Measurements from ENCODE around the gene SMARCC2. TPM values are rescaled to one million over a fixed set of nuclear protein-coding genes. Genes with fewer than 3 reads are reported as not detected.
A peak's percentile ranks its signal among the peaks of the same experiment; 100 is the strongest.

Gene SMARCC2
- total RNA-seq (2014; rRNA removed), result 38.4 and 39.4 TPM in 2 replicates
- Bru-seq, nascent RNA, result percentile 95 among the genes with signal in this experiment
- BruChase-seq, experiment 1, labeled RNA remaining after a 6-hour chase, result percentile 98 among the genes with signal in this experiment
- BruChase-seq, experiment 2, labeled RNA remaining after a 2-hour chase, result percentile 97 among the genes with signal in this experiment
- long read RNA-seq, full-length matches to known transcripts, result 60 of 280 reads
- long read RNA-seq, partial matches to known transcripts, result 101 of 280 reads
- long read RNA-seq, other reads (novel, unspliced or antisense), result 119 of 280 reads

GRCh38 chr12:56189099-56189917, at the start of gene SMARCC2:
Gene SMARCC2, minus strand, starts transcription at chr12:56189483. Its CDS starts 22 bp downstream, at chr12:56189461.
- Histone ChIP-seq H3K4me3 (ENCODE audit: low read length) (peak within 1 kb of the TSS; percentile 94), H3K9ac (ENCODE audit: low read length) (peak within 1 kb of the TSS; percentile 75), H3K9me2 (replicated peaks; ENCODE audit: low read length) (no peaks in the 10 kb centered on the region), H3K4me1 (ENCODE audit: insufficient read depth, low read length) (peaks cover 21% of the 10 kb centered on the region), H3F3A (ENCODE audit: low read length, unreplicated experiment) (no peaks in the 10 kb centered on the region), H3K36me3 (ENCODE audit: low read depth, low read length) (peaks cover 10% of the 10 kb centered on the region), H3K79me2 (ENCODE audit: low read length) (peaks cover 30% of the 10 kb centered on the region), H4K20me1 (ENCODE audit: low read length) (no peaks in the 10 kb centered on the region), H3K9me3 (ENCODE audit: low read length) (no peaks in the 10 kb centered on the region), H3K27me3 (ENCODE audit: low read length) (no peaks in the 10 kb centered on the region), H2AFZ (ENCODE audit: low read length) (peak within 1 kb of the TSS; percentile 98), H3K4me2 (ENCODE audit: low read length) (peak within 1 kb of the TSS; percentile 97), H3K27ac (ENCODE audit: low read length) (peak within 1 kb of the TSS; percentile 41)
- peak; percentile 86 for ATAC-seq
- ChIA-PET CTCF (interaction anchor here (0.6 to 2.6 kb wide), 11 partner anchors 12 to 332 kb away, joined by 3 to 37 read pairs (median 4); partner anchors contain the start of genes ESYT1, RBMS2, RNF41 and ZC3H10), POLR2A (ENCODE audit: unreplicated experiment) (interaction anchor here (0.7 to 1.0 kb wide), 4 partner anchors 16 to 71 kb away, joined by 3 to 7 read pairs (median 4); partner anchors contain the start of gene ZC3H10)
- intact Hi-C loops (cut with micrococcal nuclease), result loop anchor here (1.0 to 2.0 kb wide), 3 partner anchors 31 to 70 kb away; partner anchors contain the start of gene MYL6
- peak; percentile 93 for DNase-seq
- no TSS peak for BruUV-seq (replicated peaks)
- no peak for TF ChIP-seq EZH2 (IDR thresholded peaks at IDR 0.05; ENCODE audit: low read length, unreplicated experiment)
- peak; percentile 65 for TF ChIP-seq CTCF (conservative IDR thresholded peaks at IDR 0.05; ENCODE audit: low read depth, low read length)

- POLR2A ChIA-PET (ENCODE audit: unreplicated experiment), result no interaction called here
- CTCF ChIA-PET, result no interaction called here
- no peak for ATAC-seq
These were observed 48.3 kb upstream of the SMARCC2 start for GRCh38 chr12:56237552-56237951.

More at GRCh38 chr12:56237552-56237951, 48.3 kb upstream of the SMARCC2 start:
- Histone ChIP-seq H3F3A (ENCODE audit: low read length, unreplicated experiment) (no peaks in the 10 kb centered on the region), H3K79me2 (ENCODE audit: low read length) (no peaks in the 10 kb centered on the region), H3K4me1 (ENCODE audit: insufficient read depth, low read length) (no peaks in the 10 kb centered on the region), H3K9me3 (ENCODE audit: low read length) (no peaks in the 10 kb centered on the region), H3K27me3 (ENCODE audit: low read length) (no peaks in the 10 kb centered on the region), H3K27ac (ENCODE audit: low read length) (no peak overlapping the region), H3K4me3 (ENCODE audit: low read length) (no peak overlapping the region), H3K9me2 (replicated peaks; ENCODE audit: low read length) (no peaks in the 10 kb centered on the region), H4K20me1 (ENCODE audit: low read length) (no peaks in the 10 kb centered on the region), H2AFZ (ENCODE audit: low read length) (no peak overlapping the region), H3K9ac (ENCODE audit: low read length) (no peak overlapping the region), H3K36me3 (ENCODE audit: low read depth, low read length) (peaks cover 5% of the 10 kb centered on the region; the same call in 1 of the 2 replicates), H3K4me2 (ENCODE audit: low read length) (no peak overlapping the region)
- no peak for DNase-seq
- TF ChIP-seq CTCF (conservative IDR thresholded peaks at IDR 0.05; ENCODE audit: low read depth, low read length) (no peak), EZH2phosphoT487 (IDR thresholded peaks at IDR 0.05; ENCODE audit: borderline replicate concordance, low read length) (no peak), EZH2 (IDR thresholded peaks at IDR 0.05; ENCODE audit: low read length, unreplicated experiment) (no peak)
- intact Hi-C loops (cut with micrococcal nuclease), result no loop called here
- no TSS peak for BruUV-seq (replicated peaks)
